Measurements from ENCODE around the gene KRCC1. TPM values are rescaled to one million over a fixed set of nuclear protein-coding genes. Genes with fewer than 3 reads are reported as not detected.

Gene KRCC1
- 10 to 100 TPM; 29.4 to 44.6 (median 35.9) TPM for total RNA-seq

GRCh38 chr2:88055371-88056128 is at the start of gene KRCC1:
Gene KRCC1, minus strand, starts transcription at chr2:88055783. Its CDS starts 27,220 bp downstream, at chr2:88028563.
- no peaks in the 10 kb centered on the region for H3K9me3 ChIP-seq
- H3K4me3 ChIP-seq (replicated peaks in 1 of 3) = peak within 1 kb of the TSS; percentile 65 to 93 (median 84)
- H3K4me1 ChIP-seq = peaks cover 12 to 19% of the 10 kb centered on the region in 2 donors
- no peaks in the 10 kb centered on the region for H3K27me3 ChIP-seq
- peak; percentile 96 for DNase-seq
- peak; percentile 76 to 97 for TF ChIP-seq POLR2A (IDR thresholded peaks at IDR 0.05)
- no peak for TF ChIP-seq CTCF (IDR thresholded peaks at IDR 0.05)
- peak within 1 kb of the TSS; percentile 94 to 97 (median 97) for H3K27ac ChIP-seq
- intact Hi-C loops (cut with DNase I) = no loop called here
- 1% methylated on average over 28 to 44 of the region's 77 CpGs for WGBS, 2 donors
- H3K36me3 ChIP-seq = no peaks in the 10 kb centered on the region

GRCh38 chr2:88100489-88100858 is 44.9 kb upstream of the KRCC1 start:
- H3K27me3 ChIP-seq = no peaks in the 10 kb centered on the region
- WGBS, 2 donors = 66 to 75% methylated on average over 3 of the region's 3 CpGs
- no peak overlapping the region for H3K27ac ChIP-seq
- H3K4me1 ChIP-seq = no peaks in the 10 kb centered on the region
- H3K9me3 ChIP-seq = no peaks in the 10 kb centered on the region
- DNase-seq = peak; percentile 6
- no peaks in the 10 kb centered on the region for H3K36me3 ChIP-seq
- H3K4me3 ChIP-seq (replicated peaks in 1 of 3) = no peak overlapping the region
- intact Hi-C loops (cut with DNase I) = no loop called here
- TF ChIP-seq POLR2A (IDR thresholded peaks at IDR 0.05) = no peak
- TF ChIP-seq CTCF (IDR thresholded peaks at IDR 0.05) = no peak

GRCh38 chr2:88099798-88100488 is 44.4 kb upstream of the KRCC1 start:
- no peak overlapping the region for H3K4me3 ChIP-seq (replicated peaks in 1 of 3)
- TF ChIP-seq POLR2A (IDR thresholded peaks at IDR 0.05) = no peak
- no peak for TF ChIP-seq CTCF (IDR thresholded peaks at IDR 0.05)
- no peaks in the 10 kb centered on the region for H3K4me1 ChIP-seq
- no peaks in the 10 kb centered on the region for H3K36me3 ChIP-seq
- WGBS, 2 donors = 37 to 46% methylated on average over 5 of the region's 5 CpGs
- no peak for DNase-seq
- intact Hi-C loops (cut with DNase I) = no loop called here
- H3K9me3 ChIP-seq = no peaks in the 10 kb centered on the region
- no peaks in the 10 kb centered on the region for H3K27me3 ChIP-seq
- H3K27ac ChIP-seq = no peak overlapping the region

GRCh38 chr2:88098558-88098900 is 42.9 kb upstream of the KRCC1 start:
- TF ChIP-seq CTCF (IDR thresholded peaks at IDR 0.05) (no peak), POLR2A (IDR thresholded peaks at IDR 0.05) (no peak)
- H3K36me3 ChIP-seq = no peaks in the 10 kb centered on the region

GRCh38 chr2:88097891-88098557 is 42.4 kb upstream of the KRCC1 start:
- H3K27ac ChIP-seq = no peak overlapping the region
- 83 to 93% methylated on average over 4 of the region's 4 CpGs for WGBS, 2 donors
- no peak for DNase-seq
- H3K4me3 ChIP-seq (replicated peaks in 1 of 3) = no peak overlapping the region
- TF ChIP-seq POLR2A (IDR thresholded peaks at IDR 0.05) = no peak
- TF ChIP-seq CTCF (IDR thresholded peaks at IDR 0.05) = no peak
- H3K9me3 ChIP-seq = no peaks in the 10 kb centered on the region
- H3K27me3 ChIP-seq = no peaks in the 10 kb centered on the region
- no peaks in the 10 kb centered on the region for H3K4me1 ChIP-seq
- intact Hi-C loops (cut with DNase I) = no loop called here
- no peaks in the 10 kb centered on the region for H3K36me3 ChIP-seq

More at GRCh38 chr2:88098558-88098900, 42.9 kb upstream of the KRCC1 start:
- no peaks in the 10 kb centered on the region for H3K4me1 ChIP-seq
- DNase-seq = no peak
- intact Hi-C loops (cut with DNase I) = no loop called here
- no peak overlapping the region for H3K4me3 ChIP-seq (replicated peaks in 1 of 3)
- no peak overlapping the region for H3K27ac ChIP-seq
- no peaks in the 10 kb centered on the region for H3K9me3 ChIP-seq
- H3K27me3 ChIP-seq = no peaks in the 10 kb centered on the region
